ENCODE results near the gene TOM1L1. TPM values are rescaled to one million over a fixed set of nuclear protein-coding genes. Genes with fewer than 3 reads are reported as not detected.

Gene TOM1L1
- total and polyA plus RNA-seq, 2 donors from 2014 or later, result 57.7 to 85.7 TPM

DNA sequence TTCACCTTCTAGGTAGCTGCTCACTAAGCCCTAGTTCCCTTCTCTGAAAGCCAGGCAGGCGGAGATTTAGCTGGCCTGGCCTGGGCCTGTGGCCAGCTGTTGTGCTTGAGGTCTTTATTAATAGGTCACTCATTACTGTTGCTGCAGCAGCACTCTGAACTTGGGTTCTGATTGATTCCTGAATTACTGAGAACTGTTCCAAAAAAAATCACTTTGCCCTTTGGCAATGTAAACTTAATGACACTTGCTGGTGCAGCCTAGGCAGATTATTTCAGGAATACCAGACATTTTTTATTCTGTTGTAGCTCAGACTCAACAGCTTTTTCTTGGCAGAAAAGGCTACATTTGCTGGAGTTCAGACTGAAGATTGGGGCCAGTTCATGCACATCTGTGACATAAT lies 2.7 kb downstream of the TOM1L1 start:
- H3K4me3 ChIP-seq (ENCODE audit: low read length in 3 of 3), result peak overlapping the region in 1 of 3 donors; percentile 26

DNA sequence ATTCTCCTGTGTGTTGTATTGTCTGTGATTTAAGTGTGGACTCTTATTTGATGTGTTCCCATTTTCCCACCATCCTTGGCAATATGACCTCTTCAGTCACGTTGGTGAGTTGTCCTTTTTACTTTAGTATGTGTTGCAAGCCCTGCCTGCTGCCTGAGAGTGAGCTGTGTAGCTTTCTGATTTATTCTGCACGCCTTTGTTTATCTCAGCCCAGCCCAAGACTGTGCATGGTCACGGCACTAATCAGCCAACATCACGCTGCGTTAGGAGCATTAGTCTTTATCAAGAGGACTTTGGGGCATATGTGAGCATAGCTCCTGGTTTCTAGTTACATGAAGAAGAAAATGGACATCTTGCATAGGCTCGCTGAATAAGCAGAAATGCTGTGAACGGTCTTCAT lies 6.0 kb downstream of the TOM1L1 start:
- Histone ChIP-seq H3K4me3 (ENCODE audit: low read length in 3 of 3) (no peak overlapping the region), H3K27ac (ENCODE audit: low read depth in 2 of 2, low read length in 2 of 2) (peak overlapping the region in 1 of 2 donors; percentile 28), H3K4me1 (ENCODE audit: control insufficient read depth in 2 of 3, insufficient read depth in 2 of 3, low read depth in 1 of 3, low read length in 3 of 3) (peaks cover 0 to 15% (median 5%) of the 10 kb centered on the region in 3 donors), H3K9me3 (ENCODE audit: control insufficient read depth in 2 of 3, insufficient read depth in 1 of 3, low read length in 3 of 3) (no peaks in the 10 kb centered on the region), H3K36me3 (ENCODE audit: control insufficient read depth in 2 of 3, insufficient read depth in 3 of 3, low read length in 3 of 3) (peaks cover 0 to 7% (median 0%) of the 10 kb centered on the region in 3 donors), H3K27me3 (ENCODE audit: control insufficient read depth, insufficient read depth, low read length) (no peaks in the 10 kb centered on the region), H3K9ac (ENCODE audit: low read length in 3 of 3) (no peak overlapping the region)
- no peak for TF ChIP-seq CTCF (IDR thresholded peaks at IDR 0.05; ENCODE audit: borderline replicate concordance, extremely low read depth, insufficient read depth)
- DNase-seq, result no peak
- no peak for FAIRE-seq
- intact Hi-C loops (cut with DNase I), result no loop called here

More for the DNA sequence above, 2.7 kb downstream of the TOM1L1 start:
- FAIRE-seq, result peak; percentile 67
- intact Hi-C loops (cut with DNase I), result no loop called here
- Histone ChIP-seq H3K27ac (ENCODE audit: low read depth in 2 of 2, low read length in 2 of 2) (peak overlapping the region in 1 of 2 donors; percentile 75), H3K9me3 (ENCODE audit: control insufficient read depth in 2 of 3, insufficient read depth in 1 of 3, low read length in 3 of 3) (no peaks in the 10 kb centered on the region), H3K27me3 (ENCODE audit: control insufficient read depth, insufficient read depth, low read length) (no peaks in the 10 kb centered on the region), H3K4me1 (ENCODE audit: control insufficient read depth in 2 of 3, insufficient read depth in 2 of 3, low read depth in 1 of 3, low read length in 3 of 3) (peaks cover 0 to 15% (median 10%) of the 10 kb centered on the region in 3 donors), H3K36me3 (ENCODE audit: control insufficient read depth in 2 of 3, insufficient read depth in 3 of 3, low read length in 3 of 3) (peaks cover 0 to 7% (median 0%) of the 10 kb centered on the region in 3 donors), H3K9ac (ENCODE audit: low read length in 3 of 3) (no peak overlapping the region)
- TF ChIP-seq CTCF (IDR thresholded peaks at IDR 0.05; ENCODE audit: borderline replicate concordance, extremely low read depth, insufficient read depth), result no peak
- DNase-seq, result peak; percentile 58 to 84 (median 82)

GRCh38 chr17:54907376-54907775 lies 6.7 kb downstream of the TOM1L1 start:
- H3K27me3 ChIP-seq (ENCODE audit: control insufficient read depth, insufficient read depth, low read length), result no peaks in the 10 kb centered on the region
- no peak for FAIRE-seq
- H3K27ac ChIP-seq (ENCODE audit: low read depth in 2 of 2, low read length in 2 of 2), result no peak overlapping the region
- TF ChIP-seq CTCF (IDR thresholded peaks at IDR 0.05; ENCODE audit: borderline replicate concordance, extremely low read depth, insufficient read depth), result no peak
- peaks cover 0 to 15% (median 5%) of the 10 kb centered on the region in 3 donors for H3K4me1 ChIP-seq (ENCODE audit: control insufficient read depth in 2 of 3, insufficient read depth in 2 of 3, low read depth in 1 of 3, low read length in 3 of 3)
- H3K9ac ChIP-seq (ENCODE audit: low read length in 3 of 3), result no peak overlapping the region
- intact Hi-C loops (cut with DNase I), result no loop called here
- DNase-seq, result no peak
- no peaks in the 10 kb centered on the region for H3K9me3 ChIP-seq (ENCODE audit: control insufficient read depth in 2 of 3, insufficient read depth in 1 of 3, low read length in 3 of 3)
- H3K36me3 ChIP-seq (ENCODE audit: control insufficient read depth in 2 of 3, insufficient read depth in 3 of 3, low read length in 3 of 3), result peaks cover 0 to 7% (median 0%) of the 10 kb centered on the region in 3 donors
- no peak overlapping the region for H3K4me3 ChIP-seq (ENCODE audit: low read length in 3 of 3)

GRCh38 chr17:54909766-54910165 lies 9.1 kb downstream of the TOM1L1 start:
- no peak for FAIRE-seq
- H3K36me3 ChIP-seq (ENCODE audit: control insufficient read depth in 2 of 3, insufficient read depth in 3 of 3, low read length in 3 of 3), result peaks cover under 1 to 19% (median 5%) of the 10 kb centered on the region in 3 donors
- no peak overlapping the region for H3K27ac ChIP-seq (ENCODE audit: low read depth in 2 of 2, low read length in 2 of 2)
- no peak for DNase-seq
- no peaks in the 10 kb centered on the region for H3K27me3 ChIP-seq (ENCODE audit: control insufficient read depth, insufficient read depth, low read length)
- no peak overlapping the region for H3K4me3 ChIP-seq (ENCODE audit: low read length in 3 of 3)
- H3K9ac ChIP-seq (ENCODE audit: low read length in 3 of 3), result no peak overlapping the region
- TF ChIP-seq CTCF (IDR thresholded peaks at IDR 0.05; ENCODE audit: borderline replicate concordance, extremely low read depth, insufficient read depth), result no peak
- intact Hi-C loops (cut with DNase I), result no loop called here
- H3K9me3 ChIP-seq (ENCODE audit: control insufficient read depth in 2 of 3, insufficient read depth in 1 of 3, low read length in 3 of 3), result no peaks in the 10 kb centered on the region
- H3K4me1 ChIP-seq (ENCODE audit: control insufficient read depth in 2 of 3, insufficient read depth in 2 of 3, low read depth in 1 of 3, low read length in 3 of 3), result peaks cover 0 to 10% (median 5%) of the 10 kb centered on the region in 3 donors

All from kidney (tissue), 14 donors.